Measurements from ENCODE around the gene PLSCR3.

PLSCR3 gene

DNA sequence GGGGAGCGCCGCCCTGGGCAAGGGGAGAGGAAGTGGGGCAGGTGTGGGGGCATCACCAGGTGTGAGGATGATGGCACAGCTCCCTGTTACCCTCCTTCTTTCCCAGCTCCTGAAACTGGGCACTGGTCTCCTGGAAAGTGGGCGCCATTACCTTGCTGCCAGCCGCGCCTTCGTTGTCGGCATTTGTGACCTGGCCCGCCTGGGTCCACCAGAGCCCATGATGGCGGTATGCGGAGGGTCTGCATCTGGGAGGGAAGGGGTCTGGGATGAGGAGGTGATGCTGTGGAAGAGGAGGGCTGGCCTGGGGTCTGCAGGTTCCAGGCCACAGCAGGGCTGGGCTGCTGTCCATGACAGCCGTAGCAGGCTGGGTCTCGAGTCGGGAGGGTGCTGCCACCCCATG is 52.5 kb downstream of the PLSCR3 start:
- TF ChIP-seq, protein P1, sequence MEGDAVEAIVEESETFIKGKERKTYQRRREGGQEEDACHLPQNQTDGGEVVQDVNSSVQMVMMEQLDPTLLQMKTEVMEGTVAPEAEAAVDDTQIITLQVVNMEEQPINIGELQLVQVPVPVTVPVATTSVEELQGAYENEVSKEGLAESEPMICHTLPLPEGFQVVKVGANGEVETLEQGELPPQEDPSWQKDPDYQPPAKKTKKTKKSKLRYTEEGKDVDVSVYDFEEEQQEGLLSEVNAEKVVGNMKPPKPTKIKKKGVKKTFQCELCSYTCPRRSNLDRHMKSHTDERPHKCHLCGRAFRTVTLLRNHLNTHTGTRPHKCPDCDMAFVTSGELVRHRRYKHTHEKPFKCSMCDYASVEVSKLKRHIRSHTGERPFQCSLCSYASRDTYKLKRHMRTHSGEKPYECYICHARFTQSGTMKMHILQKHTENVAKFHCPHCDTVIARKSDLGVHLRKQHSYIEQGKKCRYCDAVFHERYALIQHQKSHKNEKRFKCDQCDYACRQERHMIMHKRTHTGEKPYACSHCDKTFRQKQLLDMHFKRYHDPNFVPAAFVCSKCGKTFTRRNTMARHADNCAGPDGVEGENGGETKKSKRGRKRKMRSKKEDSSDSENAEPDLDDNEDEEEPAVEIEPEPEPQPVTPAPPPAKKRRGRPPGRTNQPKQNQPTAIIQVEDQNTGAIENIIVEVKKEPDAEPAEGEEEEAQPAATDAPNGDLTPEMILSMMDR (IDR thresholded peaks at IDR 0.05; ENCODE audit: low read depth, low read length) = no peak
- DNase-seq (ENCODE audit: extremely low read depth, low read depth) = no peak

DNA sequence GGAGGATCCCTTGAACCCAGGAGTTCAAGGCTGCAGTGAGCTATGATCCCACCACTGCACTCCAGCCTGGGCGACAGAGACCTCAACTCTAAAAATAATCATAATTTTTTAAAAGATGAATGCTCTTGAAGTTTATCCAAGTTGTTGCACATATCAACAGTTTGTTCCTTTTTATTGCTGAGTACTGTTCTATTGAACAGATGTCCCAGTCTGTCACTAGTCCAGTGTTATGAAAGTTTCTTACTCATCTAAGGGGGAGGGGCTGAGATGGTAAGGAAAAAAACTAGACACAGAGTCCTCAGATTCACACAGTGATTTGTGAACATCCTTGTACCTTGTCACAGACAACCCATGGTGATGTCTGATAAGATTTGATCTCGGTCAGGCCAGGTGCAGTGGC is 54.1 kb downstream of the PLSCR3 start:
- no peak for DNase-seq (ENCODE audit: extremely low read depth, low read depth)
- TF ChIP-seq, protein P1 (IDR thresholded peaks at IDR 0.05; ENCODE audit: low read depth, low read length) = no peak
